Measurements from ENCODE around the gene SCCPDH.

The SCCPDH gene

DNA sequence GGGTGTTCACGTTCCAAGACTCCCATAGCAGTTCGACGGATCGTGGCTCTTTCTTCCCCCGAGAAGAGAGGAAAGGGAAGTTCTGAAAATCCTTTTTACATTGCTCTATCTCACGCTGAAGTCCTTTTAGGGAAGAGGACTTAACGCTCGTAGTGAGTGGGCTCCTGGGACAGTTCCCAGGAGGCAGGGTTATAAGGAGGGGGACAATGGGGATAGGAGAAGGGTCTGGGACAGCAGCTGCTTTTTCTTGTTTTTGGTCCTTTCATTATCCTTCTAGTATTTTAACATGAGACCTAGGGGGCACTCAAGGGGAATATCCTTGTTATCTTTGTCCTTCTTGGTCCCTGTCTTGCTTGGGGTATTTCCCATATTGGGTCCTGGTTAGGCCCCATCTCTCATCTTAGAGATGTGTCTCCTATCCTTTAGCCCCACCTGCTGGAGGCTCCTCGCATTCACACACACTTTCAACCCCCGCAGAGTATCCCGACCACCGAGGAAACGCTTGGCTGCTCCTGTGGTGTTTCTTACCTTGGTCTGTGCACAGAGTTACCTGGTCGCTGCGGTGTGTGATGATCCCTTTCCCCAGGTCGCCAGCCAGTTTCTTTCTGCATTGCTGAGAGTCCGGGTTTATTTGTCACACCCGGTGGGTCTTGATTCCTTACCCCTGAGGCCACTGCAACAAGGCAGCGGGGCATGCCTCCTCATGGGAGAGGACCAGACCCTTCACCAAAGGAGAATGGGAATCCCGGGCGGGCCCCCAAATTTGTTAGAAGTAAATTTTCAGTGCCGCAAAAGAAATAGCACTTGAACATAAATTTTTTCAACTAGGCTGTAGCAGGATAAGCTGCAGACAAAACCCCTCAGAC lies 29.7 kb downstream of the SCCPDH start:
- H2AFZ ChIP-seq (ENCODE audit: insufficient read depth, low read length, poor library complexity): no peak overlapping the region
- no peak overlapping the region for H2BK12ac ChIP-seq (ENCODE audit: low read length)
- DNase-seq: peak; percentile 53 to 82
- no peak overlapping the region for H3K4me3 ChIP-seq (ENCODE audit: low read depth, low read length)
- peaks cover 0 to 2% of the 10 kb centered on the region in 2 experiments for H3K4me1 ChIP-seq (ENCODE audit: control insufficient read depth in 1 of 2, insufficient read depth in 2 of 2, low read length in 2 of 2)
- no peak overlapping the region for H2BK120ac ChIP-seq (ENCODE audit: insufficient read depth, low read length, poor library complexity)
- H4K91ac ChIP-seq (ENCODE audit: low read depth, low read length): no peak overlapping the region
- no peak overlapping the region for H3K14ac ChIP-seq (ENCODE audit: low read length)
- no peaks in the 10 kb centered on the region for H3K36me3 ChIP-seq (ENCODE audit: control insufficient read depth in 1 of 2, insufficient read depth in 2 of 2, low read length in 2 of 2)
- H2BK5ac ChIP-seq (ENCODE audit: low read depth, low read length, poor library complexity): no peak overlapping the region
- H3K79me1 ChIP-seq (ENCODE audit: low read length): peaks cover 1% of the 10 kb centered on the region
- no peaks in the 10 kb centered on the region for H3K79me2 ChIP-seq (ENCODE audit: control insufficient read depth, insufficient read depth, low read length, poor library complexity)
- no peak overlapping the region for H4K12ac ChIP-seq (ENCODE audit: low read depth, low read length)
- H3K9me3 ChIP-seq (ENCODE audit: insufficient read depth, low read depth, low read length): no peaks in the 10 kb centered on the region
- no peak overlapping the region for H3K23ac ChIP-seq (ENCODE audit: low read length)
- no peak overlapping the region for H3K18ac ChIP-seq (ENCODE audit: low read length)
- H3K27ac ChIP-seq (ENCODE audit: low read depth, low read length): no peak overlapping the region
- WGBS (ENCODE audit: extremely low coverage, insufficient coverage, insufficient read length): no CpG with 5 or more reads among the region's 22 CpGs
- H4K8ac ChIP-seq (ENCODE audit: low read depth, low read length): no peak overlapping the region
- H3K4me2 ChIP-seq (ENCODE audit: low read length): no peak overlapping the region
- no peak overlapping the region for H3K9ac ChIP-seq (ENCODE audit: low read length)
- H2AK5ac ChIP-seq (ENCODE audit: low read length): no peak overlapping the region
- H3K4ac ChIP-seq (ENCODE audit: low read depth, low read length): no peak overlapping the region
- H3K27me3 ChIP-seq (ENCODE audit: insufficient read depth, low read length): no peaks in the 10 kb centered on the region

DNA sequence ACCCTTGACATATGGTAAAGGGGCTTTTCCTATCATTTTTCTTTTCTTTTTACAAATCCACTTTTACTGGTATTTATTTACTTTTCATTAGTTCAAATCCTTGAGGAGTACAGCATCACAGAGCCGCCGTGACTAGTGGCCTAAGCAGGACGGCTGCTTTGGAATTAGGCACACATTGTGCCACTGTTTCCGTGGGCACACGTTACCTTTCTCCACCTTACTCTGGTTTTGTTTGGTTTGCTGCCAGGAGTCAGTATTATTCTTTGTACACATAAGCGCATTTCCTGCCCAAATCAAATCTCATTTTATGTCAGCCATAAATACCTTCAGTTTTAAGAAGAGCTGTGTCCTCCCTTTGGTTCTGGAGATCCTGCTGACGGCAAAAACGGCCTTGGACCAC lies 31.2 kb downstream of the SCCPDH start:
- no peak for DNase-seq
- H2BK12ac ChIP-seq (ENCODE audit: low read length): no peak overlapping the region
- H3K27ac ChIP-seq (ENCODE audit: low read depth, low read length): no peak overlapping the region
- H3K18ac ChIP-seq (ENCODE audit: low read length): no peak overlapping the region
- H3K9ac ChIP-seq (ENCODE audit: low read length): no peak overlapping the region
- H4K91ac ChIP-seq (ENCODE audit: low read depth, low read length): no peak overlapping the region
- no peaks in the 10 kb centered on the region for H3K79me2 ChIP-seq (ENCODE audit: control insufficient read depth, insufficient read depth, low read length, poor library complexity)
- H3K9me3 ChIP-seq (ENCODE audit: insufficient read depth, low read depth, low read length): no peaks in the 10 kb centered on the region
- H3K4me1 ChIP-seq (ENCODE audit: control insufficient read depth in 1 of 2, insufficient read depth in 2 of 2, low read length in 2 of 2): no peaks in the 10 kb centered on the region
- H3K36me3 ChIP-seq (ENCODE audit: control insufficient read depth in 1 of 2, insufficient read depth in 2 of 2, low read length in 2 of 2): no peaks in the 10 kb centered on the region
- H4K12ac ChIP-seq (ENCODE audit: low read depth, low read length): no peak overlapping the region
- H3K79me1 ChIP-seq (ENCODE audit: low read length): no peaks in the 10 kb centered on the region
- no peak overlapping the region for H2BK120ac ChIP-seq (ENCODE audit: insufficient read depth, low read length, poor library complexity)
- H4K8ac ChIP-seq (ENCODE audit: low read depth, low read length): no peak overlapping the region
- H2AK5ac ChIP-seq (ENCODE audit: low read length): no peak overlapping the region
- no peak overlapping the region for H2BK5ac ChIP-seq (ENCODE audit: low read depth, low read length, poor library complexity)
- no peak overlapping the region for H3K4me2 ChIP-seq (ENCODE audit: low read length)
- H3K4me3 ChIP-seq (ENCODE audit: low read depth, low read length): no peak overlapping the region
- WGBS (ENCODE audit: extremely low coverage, insufficient coverage, insufficient read length): no CpG with 5 or more reads among the region's 8 CpGs
- H3K4ac ChIP-seq (ENCODE audit: low read depth, low read length): no peak overlapping the region
- H3K27me3 ChIP-seq (ENCODE audit: insufficient read depth, low read length): no peaks in the 10 kb centered on the region
- no peak overlapping the region for H3K14ac ChIP-seq (ENCODE audit: low read length)
- no peak overlapping the region for H2AFZ ChIP-seq (ENCODE audit: insufficient read depth, low read length, poor library complexity)
- no peak overlapping the region for H3K23ac ChIP-seq (ENCODE audit: low read length)

DNA sequence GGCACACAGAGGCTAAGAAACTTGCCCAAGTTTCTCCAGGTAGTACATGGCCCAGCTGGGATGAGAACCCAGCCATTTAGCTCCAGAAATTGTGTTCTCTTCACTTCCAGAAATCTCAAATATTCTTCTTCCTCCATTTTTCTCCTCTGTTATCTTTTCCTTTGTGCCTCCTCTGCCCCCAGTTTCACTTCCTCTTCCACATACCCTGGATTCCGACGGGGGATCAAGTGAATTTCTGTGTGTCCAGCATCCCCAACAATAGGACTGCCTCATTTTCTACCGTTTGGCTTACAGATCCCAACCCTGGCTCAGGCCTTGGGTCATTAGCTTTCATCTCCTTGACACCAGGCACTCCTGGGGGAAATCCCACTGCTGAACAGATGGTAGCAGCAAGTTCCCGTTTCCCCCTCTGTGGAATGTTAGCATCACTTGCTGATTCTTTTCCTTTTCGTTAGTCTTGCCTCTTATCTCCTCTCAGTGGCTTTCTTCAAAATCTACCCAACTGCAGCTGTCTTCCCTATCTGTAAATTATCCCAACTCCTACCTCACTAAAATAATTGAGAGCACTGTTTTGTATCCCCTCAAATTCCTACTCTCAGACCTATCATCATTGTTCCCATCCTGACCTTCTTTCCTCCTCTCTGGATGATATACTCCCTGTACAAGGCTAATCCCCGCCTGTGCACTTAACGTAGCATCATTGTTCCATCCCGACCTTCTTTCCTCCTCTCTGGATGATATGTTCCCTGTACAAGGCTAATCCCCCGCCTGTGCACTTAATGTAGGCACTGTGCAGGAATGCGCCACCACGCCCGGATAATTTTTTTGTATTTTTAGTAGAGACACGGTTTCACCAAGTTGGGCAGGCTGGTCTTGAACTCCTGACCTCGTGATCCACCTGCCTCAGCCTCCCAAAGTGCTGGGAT lies 36.5 kb downstream of the SCCPDH start:
- H3K9me3 ChIP-seq (ENCODE audit: insufficient read depth, low read depth, low read length): no peaks in the 10 kb centered on the region
- H3K18ac ChIP-seq (ENCODE audit: low read length): no peak overlapping the region

DNA sequence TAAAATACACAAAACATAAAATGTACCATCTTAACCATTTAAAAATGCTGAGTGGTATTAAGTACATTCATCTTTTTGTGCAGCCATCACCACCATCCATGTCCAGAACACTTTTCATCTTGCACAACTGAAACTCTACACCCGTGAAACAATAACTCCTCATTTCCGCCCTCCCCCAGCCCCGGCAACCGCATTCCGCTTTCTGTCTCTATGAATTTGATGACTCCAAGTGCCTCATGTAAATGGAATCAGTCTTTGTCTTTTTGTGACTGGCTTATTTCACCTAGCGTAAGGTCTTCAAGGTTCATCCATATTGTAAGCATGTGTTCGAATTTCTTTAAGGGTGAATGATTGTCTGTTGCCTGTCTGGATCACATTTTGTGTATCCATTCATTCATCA lies 37.2 kb downstream of the SCCPDH start:
- Histone ChIP-seq H3K79me1 (ENCODE audit: low read length) (no peaks in the 10 kb centered on the region), H3K18ac (ENCODE audit: low read length) (no peak overlapping the region), H3K14ac (ENCODE audit: low read length) (no peak overlapping the region), H2AK5ac (ENCODE audit: low read length) (no peak overlapping the region), H3K36me3 (ENCODE audit: control insufficient read depth in 1 of 2, insufficient read depth in 2 of 2, low read length in 2 of 2) (no peaks in the 10 kb centered on the region), H3K4me2 (ENCODE audit: low read length) (no peak overlapping the region), H4K12ac (ENCODE audit: low read depth, low read length) (no peak overlapping the region), H3K4me1 (ENCODE audit: control insufficient read depth in 1 of 2, insufficient read depth in 2 of 2, low read length in 2 of 2) (no peaks in the 10 kb centered on the region), H2BK12ac (ENCODE audit: low read length) (no peak overlapping the region), H2AFZ (ENCODE audit: insufficient read depth, low read length, poor library complexity) (no peak overlapping the region), H2BK120ac (ENCODE audit: insufficient read depth, low read length, poor library complexity) (no peak overlapping the region), H4K91ac (ENCODE audit: low read depth, low read length) (no peak overlapping the region), H3K4ac (ENCODE audit: low read depth, low read length) (no peak overlapping the region), H3K79me2 (ENCODE audit: control insufficient read depth, insufficient read depth, low read length, poor library complexity) (no peaks in the 10 kb centered on the region), H2BK5ac (ENCODE audit: low read depth, low read length, poor library complexity) (no peak overlapping the region), H3K27me3 (ENCODE audit: insufficient read depth, low read length) (no peaks in the 10 kb centered on the region), H4K8ac (ENCODE audit: low read depth, low read length) (no peak overlapping the region), H3K27ac (ENCODE audit: low read depth, low read length) (no peak overlapping the region), H3K4me3 (ENCODE audit: low read depth, low read length) (no peak overlapping the region), H3K9ac (ENCODE audit: low read length) (no peak overlapping the region), H3K23ac (ENCODE audit: low read length) (no peak overlapping the region), H3K9me3 (ENCODE audit: insufficient read depth, low read depth, low read length) (no peaks in the 10 kb centered on the region)
- WGBS (ENCODE audit: extremely low coverage, insufficient coverage, insufficient read length): no CpG with 5 or more reads among the region's 7 CpGs
- DNase-seq: no peak

More for the DNA sequence above, 36.5 kb downstream of the SCCPDH start:
- H3K27ac ChIP-seq (ENCODE audit: low read depth, low read length): no peak overlapping the region
- no peak overlapping the region for H3K14ac ChIP-seq (ENCODE audit: low read length)
- no peak for DNase-seq
- no CpG with 5 or more reads among the region's 14 CpGs for WGBS (ENCODE audit: extremely low coverage, insufficient coverage, insufficient read length)
- H4K8ac ChIP-seq (ENCODE audit: low read depth, low read length): no peak overlapping the region
- H3K79me1 ChIP-seq (ENCODE audit: low read length): no peaks in the 10 kb centered on the region
- H3K27me3 ChIP-seq (ENCODE audit: insufficient read depth, low read length): no peaks in the 10 kb centered on the region
- H2BK5ac ChIP-seq (ENCODE audit: low read depth, low read length, poor library complexity): no peak overlapping the region
- no peak overlapping the region for H2AFZ ChIP-seq (ENCODE audit: insufficient read depth, low read length, poor library complexity)
- no peak overlapping the region for H2AK5ac ChIP-seq (ENCODE audit: low read length)
- no peak overlapping the region for H3K9ac ChIP-seq (ENCODE audit: low read length)
- H4K12ac ChIP-seq (ENCODE audit: low read depth, low read length): no peak overlapping the region
- no peak overlapping the region for H3K23ac ChIP-seq (ENCODE audit: low read length)
- no peak overlapping the region for H2BK12ac ChIP-seq (ENCODE audit: low read length)
- no peak overlapping the region for H3K4me3 ChIP-seq (ENCODE audit: low read depth, low read length)
- H4K91ac ChIP-seq (ENCODE audit: low read depth, low read length): no peak overlapping the region
- H3K79me2 ChIP-seq (ENCODE audit: control insufficient read depth, insufficient read depth, low read length, poor library complexity): no peaks in the 10 kb centered on the region
- no peak overlapping the region for H2BK120ac ChIP-seq (ENCODE audit: insufficient read depth, low read length, poor library complexity)
- H3K4me2 ChIP-seq (ENCODE audit: low read length): no peak overlapping the region
- H3K4me1 ChIP-seq (ENCODE audit: control insufficient read depth in 1 of 2, insufficient read depth in 2 of 2, low read length in 2 of 2): no peaks in the 10 kb centered on the region
- no peak overlapping the region for H3K4ac ChIP-seq (ENCODE audit: low read depth, low read length)
- H3K36me3 ChIP-seq (ENCODE audit: control insufficient read depth in 1 of 2, insufficient read depth in 2 of 2, low read length in 2 of 2): no peaks in the 10 kb centered on the region

All from trophoblast cell (in vitro differentiated cells and primary cell).